ENCODE results near the gene ARHGAP26. TPM values are rescaled to one million over a fixed set of nuclear protein-coding genes. Genes with fewer than 3 reads are reported as not detected.
"Not testable (repeated sequence)": the region's sequence is repeated elsewhere in the genome, so short reads cannot be mapped to it uniquely, and the experiment has no call there.

Gene ARHGAP26
- total RNA-seq, 1 donor from 2014 or later: 17.1 TPM

- Histone ChIP-seq H3K4me3 (ENCODE audit: low read depth, low read length) (no peak overlapping the region), H3K36me3 (ENCODE audit: control insufficient read depth, insufficient read depth, low read length) (no peaks in the 10 kb centered on the region), H3K27me3 (ENCODE audit: control insufficient read depth, insufficient read depth, low read length) (no peaks in the 10 kb centered on the region)
- no peak for TF ChIP-seq CTCF (IDR thresholded peaks at IDR 0.05; ENCODE audit: insufficient read depth, low read length, severe bottlenecking)
- no peak for FAIRE-seq
- no peak for DNase-seq (ENCODE audit: low read depth)
These were observed 429.0 kb downstream of the ARHGAP26 start for GRCh38 chr5:143199161-143199560.

- H3K27me3 ChIP-seq (ENCODE audit: control insufficient read depth, insufficient read depth, low read length): no peaks in the 10 kb centered on the region
- H3K36me3 ChIP-seq (ENCODE audit: control insufficient read depth, insufficient read depth, low read length): no peaks in the 10 kb centered on the region
- no peak overlapping the region for H3K4me3 ChIP-seq (ENCODE audit: low read depth, low read length)
- no peak for TF ChIP-seq CTCF (IDR thresholded peaks at IDR 0.05; ENCODE audit: insufficient read depth, low read length, severe bottlenecking)
- DNase-seq (ENCODE audit: low read depth) (no peak), FAIRE-seq (no peak)
These were observed 429.7 kb downstream of the ARHGAP26 start for GRCh38 chr5:143199843-143200242.

- DNase-seq (ENCODE audit: low read depth) (peak; percentile 96), FAIRE-seq (peak; percentile 89)
- Histone ChIP-seq H3K4me3 (ENCODE audit: low read depth, low read length) (no peak overlapping the region), H3K27me3 (ENCODE audit: control insufficient read depth, insufficient read depth, low read length) (no peaks in the 10 kb centered on the region), H3K36me3 (ENCODE audit: control insufficient read depth, insufficient read depth, low read length) (no peaks in the 10 kb centered on the region)
- no peak for TF ChIP-seq CTCF (IDR thresholded peaks at IDR 0.05; ENCODE audit: insufficient read depth, low read length, severe bottlenecking)
These were observed 430.7 kb downstream of the ARHGAP26 start for GRCh38 chr5:143200781-143201398.

GRCh38 chr5:143201589-143201988 is 431.4 kb downstream of the ARHGAP26 start:
- H3K27me3 ChIP-seq (ENCODE audit: control insufficient read depth, insufficient read depth, low read length): no peaks in the 10 kb centered on the region
- H3K36me3 ChIP-seq (ENCODE audit: control insufficient read depth, insufficient read depth, low read length): no peaks in the 10 kb centered on the region
- H3K4me3 ChIP-seq (ENCODE audit: low read depth, low read length): no peak overlapping the region
- TF ChIP-seq CTCF (IDR thresholded peaks at IDR 0.05; ENCODE audit: insufficient read depth, low read length, severe bottlenecking): no peak
- FAIRE-seq (no peak), DNase-seq (ENCODE audit: low read depth) (peak; percentile 39)

GRCh38 chr5:143203301-143203956 is 433.3 kb downstream of the ARHGAP26 start:
- not testable (repeated sequence) for FAIRE-seq; H3K4me3 ChIP-seq (ENCODE audit: low read depth, low read length); H3K36me3 ChIP-seq (ENCODE audit: control insufficient read depth, insufficient read depth, low read length); DNase-seq (ENCODE audit: low read depth); H3K27me3 ChIP-seq (ENCODE audit: control insufficient read depth, insufficient read depth, low read length)

GRCh38 chr5:143204474-143205246 is 434.5 kb downstream of the ARHGAP26 start:
- FAIRE-seq: no peak
- Histone ChIP-seq H3K27me3 (ENCODE audit: control insufficient read depth, insufficient read depth, low read length) (no peaks in the 10 kb centered on the region), H3K4me3 (ENCODE audit: low read depth, low read length) (no peak overlapping the region), H3K36me3 (ENCODE audit: control insufficient read depth, insufficient read depth, low read length) (no peaks in the 10 kb centered on the region)
- DNase-seq (ENCODE audit: low read depth): no peak
- no peak for TF ChIP-seq CTCF (IDR thresholded peaks at IDR 0.05; ENCODE audit: insufficient read depth, low read length, severe bottlenecking)

Data from bronchial epithelial cell (primary cell).